ENCODE data around the gene PACRG.
A peak's percentile ranks its signal among the peaks of the same experiment; 100 is the strongest.

The PACRG gene

GRCh38 chr6:162785632-162786242 lies 58.0 kb downstream of the PACRG start:
- DNase-seq: no peak

GRCh38 chr6:162798546-162799266 lies 70.9 kb downstream of the PACRG start:
- DNase-seq: no peak

GRCh38 chr6:162814426-162814973 lies 86.7 kb downstream of the PACRG start:
- DNase-seq: peak; percentile 8

GRCh38 chr6:162817196-162817595 lies 89.4 kb downstream of the PACRG start:
- DNase-seq: no peak

- DNase-seq: no peak
Observed at GRCh38 chr6:162819284-162819683, 91.5 kb downstream of the PACRG start.

- no peak for DNase-seq
Observed at GRCh38 chr6:162821102-162821501, 93.3 kb downstream of the PACRG start.

GRCh38 chr6:162825597-162825996 lies 97.8 kb downstream of the PACRG start:
- DNase-seq: no peak

GRCh38 chr6:162829013-162829742 lies 101.4 kb downstream of the PACRG start:
- DNase-seq: no peak

- DNase-seq: no peak
Observed at GRCh38 chr6:162833776-162834175, 106.0 kb downstream of the PACRG start.

- no peak for DNase-seq
Observed at GRCh38 chr6:162845972-162846371, 118.2 kb downstream of the PACRG start.

- DNase-seq: no peak
Observed at GRCh38 chr6:162846723-162847122, 118.9 kb downstream of the PACRG start.

GRCh38 chr6:162849269-162849668 lies 121.5 kb downstream of the PACRG start:
- no peak for DNase-seq

GRCh38 chr6:162852192-162852591 lies 124.4 kb downstream of the PACRG start:
- no peak for DNase-seq

GRCh38 chr6:162852840-162853577 lies 125.2 kb downstream of the PACRG start:
- DNase-seq: no peak

- no peak for DNase-seq
Observed at GRCh38 chr6:162854228-162854627, 126.5 kb downstream of the PACRG start.

- DNase-seq: no peak
Observed at GRCh38 chr6:162854734-162855191, 127.0 kb downstream of the PACRG start.

- DNase-seq: peak; percentile 72
Observed at GRCh38 chr6:162856885-162857284, 129.1 kb downstream of the PACRG start.

- no peak for DNase-seq
Observed at GRCh38 chr6:162857326-162857725, 129.6 kb downstream of the PACRG start.

GRCh38 chr6:162862462-162862861 lies 134.7 kb downstream of the PACRG start:
- no peak for DNase-seq

GRCh38 chr6:162862941-162863340 lies 135.2 kb downstream of the PACRG start:
- DNase-seq: no peak

GRCh38 chr6:162863821-162864220 lies 136.0 kb downstream of the PACRG start:
- DNase-seq: no peak

- DNase-seq: no peak
Observed at GRCh38 chr6:162864911-162865310, 137.1 kb downstream of the PACRG start.

- no peak for DNase-seq
Observed at GRCh38 chr6:162866656-162867055, 138.9 kb downstream of the PACRG start.

Measured in NCI-H748 treated with DMSO at 0.1 percent for 48 hours (cell line).